Stimulated activated CD8-positive, alpha-beta memory T cell treated with anti-CD3 and anti-CD28 coated beads, Interleukin-15, amount 100 ng/mL, for 4 hours (primary cell): Measurements from ENCODE around the gene KCNQ1OT1.
A peak's percentile ranks its signal among the peaks of the same experiment; 100 is the strongest.

Experiments
- DNase-seq, 2 donors: peaks; one replicate each; pipeline ENCODE4 v3.0.0-alpha.2; 2020; ENCODE audit warnings: low read depth in 2 of 2

The KCNQ1OT1 gene

DNA sequence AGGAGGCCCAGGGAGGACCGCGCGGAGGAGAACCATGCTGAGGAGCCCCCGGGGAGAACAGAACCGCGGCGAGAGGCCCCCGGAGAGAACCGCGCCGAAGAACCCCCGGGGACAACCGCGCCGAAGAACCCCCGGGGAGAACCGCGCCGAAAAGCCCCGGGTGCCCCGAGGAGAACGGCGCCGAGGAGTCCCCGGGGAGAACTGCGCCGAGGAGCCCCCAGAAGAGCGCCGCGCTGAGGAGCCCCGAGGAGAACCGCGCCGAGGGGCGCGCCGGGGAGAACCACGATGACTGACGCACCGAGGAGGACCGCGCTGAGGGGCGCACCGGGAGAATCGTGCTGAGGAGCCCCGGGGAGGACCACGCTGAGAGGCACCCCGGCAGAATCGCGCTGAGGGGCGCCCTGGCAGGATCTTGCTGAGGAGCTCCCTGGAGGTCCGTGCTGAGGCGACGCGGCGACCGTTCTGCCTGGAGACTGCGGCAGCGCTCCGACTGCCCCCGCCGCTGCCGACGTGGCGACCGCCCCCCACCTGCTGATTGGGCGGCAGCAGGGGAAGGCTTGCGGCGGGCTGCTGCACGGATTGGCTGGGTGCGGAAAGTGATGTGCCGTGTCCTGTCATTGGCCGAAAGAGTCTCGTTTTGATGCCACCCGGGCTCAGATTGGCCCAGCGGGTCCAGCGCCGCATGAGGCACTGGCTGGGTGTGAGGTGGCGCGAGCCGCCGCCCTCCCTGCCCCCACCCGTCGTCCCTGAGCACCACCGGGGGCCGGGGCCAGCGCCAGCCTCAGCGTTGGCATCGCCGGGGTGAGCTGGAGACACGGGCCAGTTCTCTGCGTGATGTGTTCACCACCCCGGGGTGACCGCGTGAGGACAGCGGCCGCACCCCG, at the start of gene KCNQ1OT1:
Gene KCNQ1OT1, minus strand, starts transcription at position 464 of the 884 bp plus-strand sequence.
- peak; percentile 73 to 76 for DNase-seq

DNA sequence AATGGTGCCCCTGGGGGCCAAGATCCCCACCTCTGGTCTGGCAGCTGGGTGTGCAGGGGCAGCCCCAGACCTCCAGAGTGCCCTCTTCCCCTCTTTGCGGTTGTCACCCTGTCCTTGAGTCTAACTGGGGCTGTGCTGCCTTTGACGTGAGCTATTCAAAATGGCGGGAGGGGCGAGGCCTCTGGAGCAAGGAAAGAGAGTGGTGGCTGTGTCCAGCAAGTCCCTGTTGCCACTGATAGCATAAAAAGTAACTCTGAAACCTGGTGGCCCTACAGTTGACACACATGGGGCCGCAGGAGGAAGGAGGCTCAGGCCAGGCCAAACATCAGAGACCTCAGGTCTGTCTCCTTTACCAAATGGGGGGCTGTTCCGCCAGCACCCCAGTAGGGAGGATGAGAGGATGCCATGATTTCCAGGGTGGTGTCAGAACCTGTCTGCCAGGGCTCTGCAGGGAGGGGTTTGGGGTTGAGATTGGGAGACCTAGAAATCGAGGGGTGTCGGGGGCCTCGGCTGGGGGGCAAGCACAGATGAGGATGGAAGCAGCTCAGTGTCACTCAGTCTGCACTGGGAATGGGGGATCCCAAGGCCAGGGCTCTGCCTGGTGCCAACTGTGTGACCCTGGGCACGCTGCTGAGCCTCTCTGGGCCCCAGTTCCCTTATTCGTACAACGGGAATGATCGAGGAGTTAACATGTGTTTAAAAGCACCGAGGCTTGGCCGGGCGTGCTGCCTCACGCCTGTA, 49.2 kb upstream of the KCNQ1OT1 start:
- DNase-seq = no peak

- DNase-seq = no peak
Observed at GRCh38 chr11:2748061-2748813, 48.4 kb upstream of the KCNQ1OT1 start.

- no peak for DNase-seq
Observed at GRCh38 chr11:2747248-2748027, 47.6 kb upstream of the KCNQ1OT1 start.

DNA sequence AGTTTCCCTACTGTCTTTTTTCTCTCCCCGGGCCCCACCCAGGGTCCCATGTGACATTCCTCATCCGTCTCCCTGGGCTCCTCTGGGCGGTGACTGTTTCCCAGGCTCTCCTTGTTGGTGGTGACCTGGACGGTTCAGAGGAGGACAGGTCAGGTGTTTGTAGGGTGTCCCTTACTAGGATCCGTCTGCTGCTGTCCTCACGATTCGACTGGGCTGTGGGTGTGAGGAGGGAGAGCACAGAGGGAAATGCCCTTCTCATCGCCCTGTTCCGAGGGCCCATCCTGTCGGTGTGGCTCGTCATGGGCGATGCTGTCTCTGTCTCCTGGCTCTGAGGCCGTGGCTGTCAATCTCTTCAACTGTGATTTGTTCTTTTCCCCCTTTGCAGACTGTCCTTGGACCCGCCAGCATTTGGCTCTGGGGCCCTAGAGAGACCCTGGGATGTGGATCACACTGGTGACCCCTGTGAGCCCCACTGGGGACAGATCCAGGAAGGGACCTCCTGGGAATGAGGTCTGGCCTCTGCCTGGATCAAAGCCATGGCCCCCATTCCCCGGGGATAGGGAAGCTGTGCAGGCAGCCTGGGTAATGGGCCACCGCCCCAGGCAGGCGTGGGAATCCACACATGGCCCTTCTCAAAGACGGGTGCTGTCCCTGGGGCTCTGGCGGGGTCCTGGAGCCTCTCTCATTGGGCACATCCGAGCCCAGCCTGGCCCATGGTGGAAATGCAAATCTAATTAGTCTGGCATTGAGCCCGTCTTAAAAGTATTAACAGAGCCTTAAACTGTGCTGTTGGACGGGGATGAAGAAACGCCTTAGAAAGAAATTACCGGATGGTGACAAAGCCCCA, 46.8 kb upstream of the KCNQ1OT1 start:
- no peak for DNase-seq

- DNase-seq = no peak
Observed at GRCh38 chr11:2745511-2745910, 45.7 kb upstream of the KCNQ1OT1 start.

- no peak for DNase-seq
Observed at GRCh38 chr11:2744166-2744565, 44.4 kb upstream of the KCNQ1OT1 start.

DNA sequence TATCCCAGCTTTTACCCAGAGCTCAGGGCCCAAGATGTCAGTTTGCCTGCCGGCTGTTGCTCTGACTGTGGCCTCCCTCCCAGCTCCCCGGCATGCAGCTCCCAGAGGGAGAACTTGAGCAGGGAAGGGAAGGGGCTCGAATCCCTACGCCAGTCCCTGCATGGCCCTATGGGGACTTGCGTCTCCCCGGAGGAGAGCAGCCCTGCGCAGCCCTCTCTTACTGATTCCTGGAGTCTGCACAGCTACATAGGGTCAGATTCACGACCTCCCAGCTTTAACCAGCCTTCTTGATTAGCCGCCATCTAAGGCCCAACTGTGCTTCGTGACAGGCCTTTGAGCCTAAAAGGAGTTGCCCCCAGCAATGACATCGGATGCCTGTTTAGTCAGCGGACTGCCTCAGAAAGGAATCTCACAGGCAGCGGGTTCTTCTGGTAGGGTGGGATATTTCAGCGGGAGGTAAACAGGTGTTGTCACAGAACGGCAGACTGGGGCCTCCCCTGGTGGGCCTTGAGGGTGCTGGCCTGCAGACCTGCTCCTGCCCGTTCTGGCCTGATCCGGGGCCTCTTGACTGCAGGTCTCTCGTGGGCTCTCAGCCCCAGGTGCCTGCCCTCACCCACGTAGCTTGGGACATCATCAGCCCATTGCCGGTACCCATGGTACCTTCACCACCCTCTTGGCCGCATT, 43.8 kb upstream of the KCNQ1OT1 start:
- no peak for DNase-seq

DNA sequence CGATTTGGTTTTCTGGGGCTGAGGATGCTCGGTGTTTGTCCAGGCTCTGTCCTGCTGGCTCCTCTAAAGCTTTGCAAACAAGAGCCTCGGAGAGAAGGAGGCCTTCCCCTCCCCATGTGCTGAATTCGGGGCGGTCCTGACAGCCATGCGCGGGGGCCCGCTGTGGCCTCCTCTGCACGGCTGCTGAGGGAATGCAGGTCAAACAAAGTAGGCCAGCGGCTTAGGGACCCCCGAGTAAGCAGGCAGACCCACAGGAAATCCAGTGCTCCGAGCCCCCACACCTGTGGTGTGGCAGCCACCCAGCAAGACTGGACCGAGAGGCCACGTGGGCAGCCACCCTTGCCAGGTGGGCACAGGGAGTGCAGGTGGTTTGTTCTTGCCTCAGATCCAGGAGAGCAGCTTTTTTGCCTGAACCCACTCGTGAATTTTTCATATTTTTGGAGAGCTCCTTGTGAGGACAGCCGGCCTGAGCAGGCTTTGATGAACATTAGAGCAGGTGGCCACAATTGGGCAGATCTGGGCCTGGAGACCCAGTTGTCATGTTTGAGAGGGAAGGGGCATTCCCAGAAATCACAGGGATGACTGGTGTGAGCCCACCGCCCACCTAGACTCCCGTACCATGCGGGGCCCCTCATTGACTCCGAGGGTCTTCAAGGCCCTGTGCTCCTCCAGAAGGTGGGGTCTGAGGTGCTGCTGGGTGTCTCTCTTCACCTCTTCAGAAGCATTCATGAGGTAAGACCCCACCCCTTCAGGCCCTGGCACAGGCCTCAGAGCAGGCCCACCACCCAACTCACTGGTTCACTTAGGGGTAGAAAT, 43.0 kb upstream of the KCNQ1OT1 start:
- no peak for DNase-seq

GRCh38 chr11:2742201-2742600, 42.4 kb upstream of the KCNQ1OT1 start:
- no peak for DNase-seq

GRCh38 chr11:2741377-2742131, 41.8 kb upstream of the KCNQ1OT1 start:
- DNase-seq = no peak

DNA sequence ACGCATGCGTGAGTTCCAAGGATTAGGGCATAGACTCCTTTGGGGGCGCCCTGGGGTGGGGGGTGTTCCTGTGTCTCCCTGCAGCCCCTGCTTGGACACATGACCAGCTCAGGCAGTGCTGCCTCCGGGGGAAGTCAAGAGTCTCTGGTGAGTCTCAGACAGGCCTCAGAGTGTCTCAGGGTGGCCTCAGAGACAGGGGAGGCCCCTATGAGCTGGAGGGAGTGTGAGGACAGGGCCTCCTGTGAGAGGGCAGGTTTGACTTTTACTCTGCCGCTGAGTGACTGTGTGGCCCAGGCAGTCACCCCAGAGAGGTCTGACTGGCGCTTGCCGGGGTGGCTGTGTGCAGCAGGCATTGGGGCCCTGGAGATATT, 41.2 kb upstream of the KCNQ1OT1 start:
- no peak for DNase-seq

- no peak for DNase-seq
Observed at GRCh38 chr11:2740275-2740940, 40.6 kb upstream of the KCNQ1OT1 start.

DNA sequence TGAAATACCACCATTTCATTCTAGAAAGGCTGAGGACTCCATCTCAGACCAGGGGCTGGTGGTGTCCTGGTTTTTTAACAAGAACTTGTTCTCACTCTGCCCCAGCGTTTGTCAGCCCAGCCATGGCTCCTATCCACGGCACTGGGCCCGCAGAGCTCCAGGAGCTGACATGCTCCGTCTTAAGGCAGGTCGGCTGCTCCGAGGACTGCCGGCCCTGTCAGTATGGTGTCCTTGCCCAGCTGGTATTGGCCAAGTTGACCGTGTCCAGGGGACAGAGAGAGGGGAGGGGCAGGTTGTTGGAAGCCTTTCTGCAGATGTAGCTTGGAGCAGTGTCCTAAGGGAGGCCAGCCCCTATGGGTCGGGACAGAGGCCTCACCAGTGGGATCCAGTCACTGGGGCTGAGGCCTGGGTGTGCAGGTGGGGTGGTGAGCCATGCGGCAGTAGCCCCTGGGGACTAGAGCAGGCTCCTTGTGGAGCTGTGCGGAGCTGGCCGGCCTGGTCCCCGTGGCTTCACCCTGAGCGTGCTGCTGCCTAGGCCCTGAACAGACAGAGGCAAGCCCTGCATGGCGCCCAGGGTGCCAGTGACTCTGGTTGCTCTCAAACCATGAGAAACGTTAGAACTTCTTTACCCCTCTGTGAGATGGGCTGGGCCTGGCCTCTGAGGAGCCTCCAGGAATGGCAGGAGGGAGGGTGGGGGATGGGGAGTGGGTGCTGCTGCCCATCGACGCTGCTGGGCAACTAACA, 39.9 kb upstream of the KCNQ1OT1 start:
- no peak for DNase-seq

GRCh38 chr11:2738551-2739431, 39.0 kb upstream of the KCNQ1OT1 start:
- DNase-seq = no peak

GRCh38 chr11:2737866-2738265, 38.1 kb upstream of the KCNQ1OT1 start:
- no peak for DNase-seq
